HEK293 (cell line): ENCODE data around the gene PTPRN.
A peak's percentile ranks its signal among the peaks of the same experiment; 100 is the strongest.

ENCODE experiments used
- KLF1 ChIP-seq: fragments of 450-650 bp; formaldehyde crosslinking; IDR thresholded peaks from 2 replicates; pipeline ENCODE4 v1.5.1; 2016; ENCODE audit warnings: missing biosample characterization, missing genetic modification characterization
- ZFP3 ChIP-seq: fragments of 450-650 bp; formaldehyde crosslinking; IDR thresholded peaks from 2 replicates; pipeline ENCODE4 v1.5.1; 2016; ENCODE audit warnings: low read depth, missing biosample characterization, missing genetic modification characterization
- ZNF121 ChIP-seq: fragments of 450-650 bp; formaldehyde crosslinking; IDR thresholded peaks from 2 replicates; pipeline ENCODE4 v1.5.1; 2016; ENCODE audit warnings: missing biosample characterization, missing genetic modification characterization
- ZNF274 ChIP-seq, 2 experiments: fragments of 200-500 bp in 1 of 2; fragments of 450-650 bp in 1 of 2; sonication (Bioruptor generic) in 1 of 2; formaldehyde crosslinking in 1 of 2; IDR thresholded peaks; 2 replicates each; pipeline versions ENCODE4 v1.5.1 to v1.6.1; 2014 to 2016; ENCODE audit warnings: borderline replicate concordance in 1 of 2, inconsistent platforms in 1 of 2, low read length in 1 of 2, missing biosample characterization in 1 of 2, missing genetic modification characterization in 1 of 2
- ZNF426 ChIP-seq: fragments of 450-650 bp; formaldehyde crosslinking; IDR thresholded peaks from 2 replicates; pipeline ENCODE4 v1.5.1; 2017; ENCODE audit warnings: missing biosample characterization, missing genetic modification characterization, mild to moderate bottlenecking, inconsistent platforms, moderate library complexity
- ZNF585B ChIP-seq: fragments of 450-650 bp; formaldehyde crosslinking; IDR thresholded peaks from 2 replicates; pipeline ENCODE4 v1.5.1; 2016; ENCODE audit warnings: missing biosample characterization, missing genetic modification characterization
- ZNF639 ChIP-seq: fragments of 450-650 bp; formaldehyde crosslinking; IDR thresholded peaks from 2 replicates; pipeline ENCODE4 v1.5.1; 2016; ENCODE audit warnings: missing biosample characterization, missing genetic modification characterization
- ZNF670 ChIP-seq: fragments of 450-650 bp; formaldehyde crosslinking; IDR thresholded peaks from 2 replicates; pipeline ENCODE4 v1.5.1; 2016; ENCODE audit warnings: missing biosample characterization, missing genetic modification characterization, low read depth
- TF ChIP-seq, protein P1 (sequence below): fragments of 450-650 bp; formaldehyde crosslinking; IDR thresholded peaks from 2 replicates; pipeline ENCODE4 v1.5.1; 2016; ENCODE audit warnings: missing biosample characterization, missing genetic modification characterization

DNA sequence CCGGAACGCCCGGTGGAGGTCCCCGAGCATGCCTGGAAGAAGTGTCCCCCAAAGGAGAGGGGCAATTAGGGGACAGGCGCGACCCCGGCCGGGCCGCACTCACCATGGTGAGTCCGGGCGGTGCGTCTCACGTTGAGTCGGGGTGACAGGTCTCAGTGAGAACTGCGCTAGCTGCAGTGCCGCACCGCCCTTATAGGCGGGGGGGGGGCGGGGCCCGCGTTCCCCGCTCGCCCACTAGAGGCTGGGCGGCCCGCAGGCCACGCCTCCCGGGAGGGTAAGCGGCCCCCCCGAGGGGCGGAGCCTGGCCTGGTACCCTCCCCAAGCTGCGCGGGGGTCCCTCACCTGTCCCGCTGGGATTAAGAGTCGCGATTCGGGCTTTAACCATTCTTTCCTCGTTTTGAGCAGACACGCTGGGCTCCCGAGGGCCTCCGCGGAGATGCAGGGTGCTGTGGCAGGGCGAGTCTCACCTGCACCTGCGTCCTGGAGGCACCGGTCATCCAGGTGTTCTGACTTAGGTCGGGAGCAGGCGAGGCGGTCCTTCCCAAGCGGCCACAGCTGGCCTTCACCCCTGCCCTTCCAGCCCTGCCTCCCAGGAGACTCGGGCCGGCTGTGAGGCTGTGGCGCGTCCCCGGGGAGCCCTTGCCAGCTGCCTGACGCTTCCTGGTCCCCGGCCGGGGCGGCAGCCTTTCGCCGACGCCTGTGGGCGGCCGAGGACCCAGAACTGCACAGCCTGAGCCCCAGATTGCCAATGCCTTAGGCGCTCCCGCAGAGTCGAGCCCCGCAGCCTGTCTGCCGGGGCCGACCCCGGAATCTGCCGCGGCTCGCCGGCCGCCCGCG is 55.2 kb downstream of the PTPRN start, which contains the start of gene TUBA4A:
- TF ChIP-seq ZNF585B (tag by site-specific recombination) (no peak), ZNF121 (tag by site-specific recombination) (no peak), ZNF426 (tag by site-specific recombination) (no peak), ZFP3 (tag by site-specific recombination) (no peak), KLF1 (tag by site-specific recombination) (no peak), ZNF274 (IDR thresholded peaks at IDR 0.05; ENCODE audit: low read length) (no peak), ZNF274 (tag by site-specific recombination; IDR thresholded peaks at IDR 0.05; ENCODE audit: borderline replicate concordance) (no peak), ZNF670 (no peak), ZNF639 (no peak)
- TF ChIP-seq, protein P1, sequence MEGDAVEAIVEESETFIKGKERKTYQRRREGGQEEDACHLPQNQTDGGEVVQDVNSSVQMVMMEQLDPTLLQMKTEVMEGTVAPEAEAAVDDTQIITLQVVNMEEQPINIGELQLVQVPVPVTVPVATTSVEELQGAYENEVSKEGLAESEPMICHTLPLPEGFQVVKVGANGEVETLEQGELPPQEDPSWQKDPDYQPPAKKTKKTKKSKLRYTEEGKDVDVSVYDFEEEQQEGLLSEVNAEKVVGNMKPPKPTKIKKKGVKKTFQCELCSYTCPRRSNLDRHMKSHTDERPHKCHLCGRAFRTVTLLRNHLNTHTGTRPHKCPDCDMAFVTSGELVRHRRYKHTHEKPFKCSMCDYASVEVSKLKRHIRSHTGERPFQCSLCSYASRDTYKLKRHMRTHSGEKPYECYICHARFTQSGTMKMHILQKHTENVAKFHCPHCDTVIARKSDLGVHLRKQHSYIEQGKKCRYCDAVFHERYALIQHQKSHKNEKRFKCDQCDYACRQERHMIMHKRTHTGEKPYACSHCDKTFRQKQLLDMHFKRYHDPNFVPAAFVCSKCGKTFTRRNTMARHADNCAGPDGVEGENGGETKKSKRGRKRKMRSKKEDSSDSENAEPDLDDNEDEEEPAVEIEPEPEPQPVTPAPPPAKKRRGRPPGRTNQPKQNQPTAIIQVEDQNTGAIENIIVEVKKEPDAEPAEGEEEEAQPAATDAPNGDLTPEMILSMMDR (tag by site-specific recombination): 0 out of 2 replicates have a peak, but pooled peaks have one; percentile 6
